Measurements from ENCODE around the gene OR51I1. TPM values are rescaled to one million over a fixed set of nuclear protein-coding genes. Genes with fewer than 3 reads are reported as not detected.

OR51I1 gene
- total RNA-seq (2014; rRNA removed; shearing (Covaris generic)) = not detected in 2 replicates
- not detected in 2 replicates for polyA plus RNA-seq (2016; fragmentation: Nextera tagmentation; extraction: Ambion mirVana)

- no peak for DNase-seq
- H3K27me3 ChIP-seq (replicated peaks; ENCODE audit: insufficient read depth) = no peaks in the 10 kb centered on the region
- H3K9me2 ChIP-seq (ENCODE audit: insufficient read depth) = no peaks in the 10 kb centered on the region
- H3K4me1 ChIP-seq (ENCODE audit: insufficient read depth) = no peaks in the 10 kb centered on the region
- no peak within 1 kb of the TSS for H2AFZ ChIP-seq
- no peaks in the 10 kb centered on the region for H4K20me1 ChIP-seq (ENCODE audit: insufficient read depth)
- in situ Hi-C loops (cut with MboI) = no loop called here
- no peak within 1 kb of the TSS for H3K27ac ChIP-seq
- H3K9me3 ChIP-seq (ENCODE audit: low read depth) = no peaks in the 10 kb centered on the region
- 7 to 20% methylated on average over 2 of the region's 2 CpGs for WGBS, 2 experiments (ENCODE audit: low coverage in 1 of 2, low lambda C conversion rate in 2 of 2, missing lambda C conversion rate in 2 of 2)
- no peak for TF ChIP-seq EZH2phosphoT487 (IDR thresholded peaks at IDR 0.05; ENCODE audit: insufficient read depth, low read depth)
- no peak for TF ChIP-seq EZH2 (IDR thresholded peaks at IDR 0.05; ENCODE audit: insufficient read depth, poor library complexity, severe bottlenecking)
- H3F3A ChIP-seq (ENCODE audit: insufficient read depth) = no peaks in the 10 kb centered on the region
- no peak within 1 kb of the TSS for H3K4me3 ChIP-seq
- H3K9ac ChIP-seq = no peak within 1 kb of the TSS
- H3K79me2 ChIP-seq (ENCODE audit: insufficient read depth) = no peaks in the 10 kb centered on the region
- H3K36me3 ChIP-seq (ENCODE audit: low read depth) = no peaks in the 10 kb centered on the region
- no peak within 1 kb of the TSS for H3K4me2 ChIP-seq (ENCODE audit: unreplicated experiment)
These were observed at the start of gene OR51I1 for GRCh38 chr11:5441414-5441813. TSS of gene OR51I1 (minus strand) at chr11:5441514. CDS start at chr11:5441514, 0 bp downstream.

- Histone ChIP-seq H3K27me3 (replicated peaks; ENCODE audit: insufficient read depth) (peaks cover 7% of the 10 kb centered on the region; the same call in 1 of the 2 replicates), H3K27ac (no peak overlapping the region), H3K4me3 (no peak overlapping the region), H3F3A (ENCODE audit: insufficient read depth) (no peaks in the 10 kb centered on the region), H3K79me2 (ENCODE audit: insufficient read depth) (no peaks in the 10 kb centered on the region), H3K4me1 (ENCODE audit: insufficient read depth) (no peaks in the 10 kb centered on the region), H3K9ac (no peak overlapping the region), H3K36me3 (ENCODE audit: low read depth) (no peaks in the 10 kb centered on the region), H2AFZ (no peak overlapping the region), H4K20me1 (ENCODE audit: insufficient read depth) (no peaks in the 10 kb centered on the region), H3K9me3 (ENCODE audit: low read depth) (no peaks in the 10 kb centered on the region), H3K9me2 (ENCODE audit: insufficient read depth) (no peaks in the 10 kb centered on the region), H3K4me2 (ENCODE audit: unreplicated experiment) (no peak overlapping the region)
- in situ Hi-C loops (cut with MboI) = loop anchor here (10.0 kb wide), 1 partner anchor 315 kb away; the partner anchor contains the start of gene OR52N2
- no peak for TF ChIP-seq EZH2phosphoT487 (IDR thresholded peaks at IDR 0.05; ENCODE audit: insufficient read depth, low read depth)
- TF ChIP-seq EZH2 (IDR thresholded peaks at IDR 0.05; ENCODE audit: insufficient read depth, poor library complexity, severe bottlenecking) = no peak
- DNase-seq = no peak
- 34 to 38% methylated on average over 5 of the region's 5 CpGs for WGBS, 2 experiments (ENCODE audit: low coverage in 1 of 2, low lambda C conversion rate in 2 of 2, missing lambda C conversion rate in 2 of 2)
These were observed 48.5 kb upstream of the OR51I1 start for GRCh38 chr11:5489576-5490357.

- no peak overlapping the region for H2AFZ ChIP-seq
- H4K20me1 ChIP-seq (ENCODE audit: insufficient read depth) = no peaks in the 10 kb centered on the region
- no peaks in the 10 kb centered on the region for H3K9me2 ChIP-seq (ENCODE audit: insufficient read depth)
- no peaks in the 10 kb centered on the region for H3K4me1 ChIP-seq (ENCODE audit: insufficient read depth)
- 76 to 81% methylated on average over 4 of the region's 4 CpGs for WGBS, 2 experiments (ENCODE audit: low coverage in 1 of 2, low lambda C conversion rate in 2 of 2, missing lambda C conversion rate in 2 of 2)
- no peaks in the 10 kb centered on the region for H3K9me3 ChIP-seq (ENCODE audit: low read depth)
- H3K79me2 ChIP-seq (ENCODE audit: insufficient read depth) = no peaks in the 10 kb centered on the region
- no peak overlapping the region for H3K4me3 ChIP-seq
- H3K4me2 ChIP-seq (ENCODE audit: unreplicated experiment) = no peak overlapping the region
- no peak for TF ChIP-seq EZH2 (IDR thresholded peaks at IDR 0.05; ENCODE audit: insufficient read depth, poor library complexity, severe bottlenecking)
- no peak for TF ChIP-seq EZH2phosphoT487 (IDR thresholded peaks at IDR 0.05; ENCODE audit: insufficient read depth, low read depth)
- DNase-seq = no peak
- H3K36me3 ChIP-seq (ENCODE audit: low read depth) = no peaks in the 10 kb centered on the region
- in situ Hi-C loops (cut with MboI) = loop anchor here (10.0 kb wide), 1 partner anchor 316 kb away; the partner anchor contains the start of gene OR52N2
- H3K27me3 ChIP-seq (replicated peaks; ENCODE audit: insufficient read depth) = peaks cover 7% of the 10 kb centered on the region; the same call in 1 of the 2 replicates
- H3F3A ChIP-seq (ENCODE audit: insufficient read depth) = no peaks in the 10 kb centered on the region
- no peak overlapping the region for H3K9ac ChIP-seq
- no peak overlapping the region for H3K27ac ChIP-seq
These were observed 47.6 kb upstream of the OR51I1 start for GRCh38 chr11:5488798-5489399.

- Histone ChIP-seq H3K27me3 (replicated peaks; ENCODE audit: insufficient read depth) (peaks cover 3% of the 10 kb centered on the region; the same call in 1 of the 2 replicates), H3F3A (ENCODE audit: insufficient read depth) (no peaks in the 10 kb centered on the region), H3K79me2 (ENCODE audit: insufficient read depth) (no peaks in the 10 kb centered on the region), H4K20me1 (ENCODE audit: insufficient read depth) (no peaks in the 10 kb centered on the region), H2AFZ (no peak within 1 kb of the TSS), H3K9me2 (ENCODE audit: insufficient read depth) (no peaks in the 10 kb centered on the region), H3K27ac (no peak within 1 kb of the TSS), H3K36me3 (ENCODE audit: low read depth) (no peaks in the 10 kb centered on the region), H3K9ac (no peak within 1 kb of the TSS), H3K4me2 (ENCODE audit: unreplicated experiment) (no peak within 1 kb of the TSS), H3K4me3 (no peak within 1 kb of the TSS), H3K9me3 (ENCODE audit: low read depth) (no peaks in the 10 kb centered on the region), H3K4me1 (ENCODE audit: insufficient read depth) (no peaks in the 10 kb centered on the region)
- in situ Hi-C loops (cut with MboI) = loop anchor here (10.0 kb wide), 1 partner anchor 316 kb away; the partner anchor contains the start of gene OR52N2
- TF ChIP-seq EZH2 (IDR thresholded peaks at IDR 0.05; ENCODE audit: insufficient read depth, poor library complexity, severe bottlenecking) (no peak), EZH2phosphoT487 (IDR thresholded peaks at IDR 0.05; ENCODE audit: insufficient read depth, low read depth) (no peak)
- no peak for DNase-seq
These were observed 47.1 kb upstream of the OR51I1 start, which contains the start of gene OR52D1 for GRCh38 chr11:5488385-5488784. TSS of gene OR52D1 (plus strand) at chr11:5488685. CDS start at chr11:5488707, 22 bp downstream.
